IMR-90 (cell line): ENCODE measurements around the gene DENND6B. TPM values are rescaled to one million over a fixed set of nuclear protein-coding genes. Genes with fewer than 3 reads are reported as not detected.
A peak's percentile ranks its signal among the peaks of the same experiment; 100 is the strongest.

Source experiments
- ATAC-seq: fragments of 200-7000 bp; cut with Tn5 transposase; 2 replicates; pipeline ENCODE4 v1.9.1; 2020; ENCODE audit warnings: low read depth, mild to moderate bottlenecking, moderate library complexity
- BruUV-seq: library from RNA; stranded (reverse); fragments of 400-500 nt; replicated peaks from 2 replicates; lab custom pipeline; 2021; lab: Mats Ljungman, UMichigan
- CTCF ChIA-PET: fragments of 300-600 bp; formaldehyde crosslinking; extraction: SDS; loops from one replicate; lab custom pipeline; 2021; ENCODE audit warnings: antibody characterized with exemption; lab: Yijun Ruan, JAX
- POLR2A ChIA-PET: fragments of 300-600 bp; sonication (Branson Sonifier 250); formaldehyde crosslinking; loops from one replicate; lab custom pipeline; 2022; ENCODE audit warnings: antibody characterized with exemption; ENCODE audit not compliant: unreplicated experiment; lab: Charles Lee
- DNase-seq: peaks from one replicate; pipeline ENCODE4 v3.0.0; 2013
- H2AFZ ChIP-seq: replicated peaks from 2 replicates; pipeline ENCODE3; 2013; ENCODE audit warnings: low read length, mild to moderate bottlenecking; ENCODE audit not compliant: poor library complexity
- H2AK5ac ChIP-seq: 2 replicates; pipeline ENCODE4 v1.6.1; 2013; ENCODE audit warnings: low read depth, low read length, inconsistent platforms
- H2AK9ac ChIP-seq: replicated peaks from 2 replicates; pipeline ENCODE3; 2013; ENCODE audit warnings: mild to moderate bottlenecking, low read depth, low read length, moderate library complexity; ENCODE audit not compliant: poor library complexity
- H2BK120ac ChIP-seq: 2 replicates; pipeline ENCODE4 v1.6.1; 2013; ENCODE audit warnings: low read depth, low read length, inconsistent platforms
- H2BK15ac ChIP-seq: 3 replicates; pipeline ENCODE4 v1.6.1; 2013; ENCODE audit warnings: low read depth, low read length, inconsistent platforms
- H2BK20ac ChIP-seq: 2 replicates; pipeline ENCODE4 v1.6.1; 2013; ENCODE audit warnings: low read depth, mild to moderate bottlenecking, inconsistent platforms, low read length, moderate library complexity
- H2BK5ac ChIP-seq: 2 replicates; pipeline ENCODE4 v1.6.1; 2013; ENCODE audit warnings: mild to moderate bottlenecking, low read depth, low read length, inconsistent platforms; ENCODE audit not compliant: poor library complexity, severe bottlenecking
- H3K14ac ChIP-seq: replicated peaks from 2 replicates; pipeline ENCODE4 v1.6.1; 2013; ENCODE audit warnings: low read depth, low read length, inconsistent platforms
- H3K18ac ChIP-seq: 2 replicates; pipeline ENCODE4 v1.6.1; 2013; ENCODE audit warnings: low read depth, low read length, control low read depth
- H3K23ac ChIP-seq: 2 replicates; pipeline ENCODE4 v1.6.1; 2013; ENCODE audit warnings: low read depth, low read length, inconsistent platforms
- H3K27ac ChIP-seq: 2 replicates; pipeline ENCODE4 v1.5.1; 2013; ENCODE audit warnings: mild to moderate bottlenecking, control low read depth, low read length; ENCODE audit not compliant: insufficient read depth
- H3K27me3 ChIP-seq: 2 replicates; pipeline ENCODE4 v1.6.1; 2013; ENCODE audit warnings: low read length; ENCODE audit not compliant: control insufficient read depth, insufficient read depth
- H3K36me3 ChIP-seq: 2 replicates; pipeline ENCODE4 v1.6.1; 2013; ENCODE audit warnings: low read length, mixed read lengths; ENCODE audit not compliant: control insufficient read depth, insufficient read depth
- H3K4ac ChIP-seq: 2 replicates; pipeline ENCODE4 v1.6.1; 2013; ENCODE audit warnings: low read depth, low read length, inconsistent platforms
- H3K4me1 ChIP-seq: 2 replicates; pipeline ENCODE4 v1.6.1; 2013; ENCODE audit warnings: low read length, mixed read lengths; ENCODE audit not compliant: control insufficient read depth, insufficient read depth
- H3K4me2 ChIP-seq: 2 replicates; pipeline ENCODE4 v1.6.1; 2013; ENCODE audit warnings: low read depth, mild to moderate bottlenecking, control low read depth, low read length, moderate library complexity
- H3K4me3 ChIP-seq: 2 replicates; pipeline ENCODE4 v1.5.1; 2013; ENCODE audit warnings: low read depth, mild to moderate bottlenecking, control low read depth, low read length, moderate library complexity; ENCODE audit not compliant: insufficient read depth
- H3K56ac ChIP-seq: 2 replicates; pipeline ENCODE4 v1.6.1; 2013; ENCODE audit warnings: low read length, inconsistent platforms; ENCODE audit not compliant: insufficient read depth; ENCODE audit errors: extremely low read depth
- H3K79me1 ChIP-seq, 2 experiments: 2 replicates each; pipeline ENCODE4 v1.6.1; 2013; ENCODE audit warnings: low read length in 2 of 2, inconsistent platforms in 1 of 2, low read depth in 1 of 2
- H3K9ac ChIP-seq: 2 replicates; pipeline ENCODE4 v1.6.1; 2013; ENCODE audit warnings: low read depth, low read length, control low read depth
- H3K9me1 ChIP-seq: 2 replicates; pipeline ENCODE4 v1.6.1; 2013; ENCODE audit warnings: low read length, inconsistent platforms; ENCODE audit not compliant: insufficient read depth
- H3K9me3 ChIP-seq: 2 replicates; pipeline ENCODE4 v1.6.1; 2013; ENCODE audit warnings: low read length; ENCODE audit not compliant: control insufficient read depth, insufficient read depth
- H4K20me1 ChIP-seq: 2 replicates; pipeline ENCODE4 v1.6.1; 2013; ENCODE audit warnings: low read length, inconsistent platforms; ENCODE audit not compliant: insufficient read depth
- H4K5ac ChIP-seq: 2 replicates; pipeline ENCODE4 v1.6.1; 2013; ENCODE audit warnings: mild to moderate bottlenecking, low read depth, low read length, control low read depth
- H4K8ac ChIP-seq, 2 experiments: 2 replicates each; pipeline ENCODE4 v1.6.1; 2013; ENCODE audit warnings: low read depth in 2 of 2, low read length in 2 of 2, control low read depth in 1 of 2, inconsistent platforms in 1 of 2
- H4K91ac ChIP-seq: 2 replicates; pipeline ENCODE4 v1.6.1; 2013; ENCODE audit warnings: low read depth, low read length, inconsistent platforms; ENCODE audit not compliant: insufficient read depth
- BHLHE40 ChIP-seq: fragments of 150-350 bp; IDR thresholded peaks from 2 replicates; pipeline ENCODE4 v1.6.1; 2016; ENCODE audit warnings: mild to moderate bottlenecking, low read depth, low read length
- CEBPB ChIP-seq: IDR thresholded peaks from 2 replicates; pipeline ENCODE4 v1.6.1; 2012; ENCODE audit warnings: low read depth, low read length, improper control_type of control experiment
- CHD1 ChIP-seq: IDR thresholded peaks from 2 replicates; pipeline ENCODE4 v1.6.1; 2012; ENCODE audit warnings: low read depth, low read length, improper control_type of control experiment
- CTCF ChIP-seq: conservative IDR thresholded peaks from 2 replicates; pipeline ENCODE4 v1.5.1; 2012; ENCODE audit warnings: mild to moderate bottlenecking, low read depth, low read length, improper control_type of control experiment
- ELK1 ChIP-seq: fragments of 150-350 bp; IDR thresholded peaks from 2 replicates; pipeline ENCODE4 v1.6.1; 2016; ENCODE audit warnings: low read depth, mild to moderate bottlenecking, low read length, moderate library complexity, borderline replicate concordance
- FOS ChIP-seq: fragments of 150-350 bp; IDR thresholded peaks from 2 replicates; pipeline ENCODE4 v1.6.1; 2016; ENCODE audit warnings: low read depth, low read length
- MAFK ChIP-seq: IDR thresholded peaks from 2 replicates; pipeline ENCODE4 v1.6.1; 2012; ENCODE audit warnings: low read depth, low read length, improper control_type of control experiment
- MAZ ChIP-seq: IDR thresholded peaks from 2 replicates; pipeline ENCODE4 v1.6.1; 2012; ENCODE audit warnings: low read depth, mild to moderate bottlenecking, low read length, improper control_type of control experiment, moderate library complexity, borderline replicate concordance
- MXI1 ChIP-seq: IDR thresholded peaks from 2 replicates; pipeline ENCODE4 v1.6.1; 2012; ENCODE audit warnings: low read depth, mild to moderate bottlenecking, low read length, moderate library complexity, borderline replicate concordance
- NFE2L2 ChIP-seq: fragments of 150-350 bp; IDR thresholded peaks from 2 replicates; pipeline ENCODE4 v1.6.1; 2016; ENCODE audit warnings: low read depth, mild to moderate bottlenecking, low read length
- POLR2A ChIP-seq: IDR thresholded peaks from 2 replicates; pipeline ENCODE4 v1.6.1; 2012; ENCODE audit warnings: mild to moderate bottlenecking, low read depth, low read length
- RCOR1 ChIP-seq: IDR thresholded peaks from 2 replicates; pipeline ENCODE4 v1.6.1; 2012; ENCODE audit warnings: mild to moderate bottlenecking, low read length, improper control_type of control experiment; ENCODE audit not compliant: insufficient replicate concordance
- WGBS, 2 experiments: methylation state at CpG; one replicate each; pipeline versions ENCODE4 v1.1.5 to v1.1.7; 2013; ENCODE audit warnings: missing lambda C conversion rate in 2 of 2; ENCODE audit not compliant: insufficient read length in 1 of 2; ENCODE audit errors: extremely low coverage in 2 of 2; 5-methylcytosine and 5-hydroxymethylcytosine counted together
- dilution Hi-C: fragments of 300-500 bp; cut with HindIII; formaldehyde crosslinking; loops from one replicate; pipeline ENCODE4 v1.14.3; 2018; ENCODE audit warnings: low sequenced_read_pairs; ENCODE audit not compliant: unreplicated experiment
- in situ Hi-C: fragments of 300-500 bp; cut with MboI; formaldehyde crosslinking; loops from 3 replicates; pipeline ENCODE4 v1.14.3; 2019; ENCODE audit warnings: low sequenced_read_pairs, inconsistent platforms, mixed read lengths
- intact Hi-C: fragments of 100-400 bp; cut with micrococcal nuclease; formaldehyde crosslinking; loops from 2 replicates; pipeline ENCODE4 v1.10.0; 2022
- polyA plus RNA-seq, 3 experiments: library from polyadenylated mRNA; depleted of rRNA; stranded (reverse); fragments of >200 nt; gene quantifications; 2 replicates each; pipeline ENCODE4 v1.2.3, GENCODE V29; 2012; ENCODE audit warnings: low replicate concordance in 1 of 3
- total RNA-seq: library from RNA; depleted of rRNA; stranded (reverse); fragments of >200 nt; gene quantifications from 2 replicates; pipeline ENCODE4 v1.2.3, GENCODE V29; 2012

The DENND6B gene
- total and polyA plus RNA-seq, 2 of the 4 experiments (the other 2 are of a cell fraction), result 0.36 to 4.9 TPM

GRCh38 chr22:50348058-50348457 lies 21.2 kb upstream of the DENND6B start:
- Histone ChIP-seq H4K5ac (no peak overlapping the region), H2BK15ac (no peak overlapping the region), H3K36me3 (peaks cover 12% of the 10 kb centered on the region), H3K27ac (no peak overlapping the region), H3K9me1 (peaks cover 16% of the 10 kb centered on the region), H3K14ac (no peak overlapping the region), H3K9ac (no peak overlapping the region), H3K4me1 (peaks cover 3% of the 10 kb centered on the region; the same call in 1 of the 2 replicates), H2AFZ (no peak overlapping the region), H3K79me1 (peaks cover 12 to 43% of the 10 kb centered on the region in 2 experiments), H3K4me3 (no peak overlapping the region), H2AK9ac (peak overlapping the region; percentile 76), H3K23ac (0 out of 2 replicates have a peak overlapping the region, but pooled peaks have one; percentile 7), H2BK20ac (no peak overlapping the region), H4K20me1 (peaks cover 40% of the 10 kb centered on the region), H3K27me3 (no peaks in the 10 kb centered on the region), H4K8ac (no peak overlapping the region), H3K9me3 (no peaks in the 10 kb centered on the region), H2BK5ac (no peak overlapping the region), H3K4me2 (no peak overlapping the region), H3K18ac (no peak overlapping the region), H3K4ac (no peak overlapping the region), H2AK5ac (no peak overlapping the region), H2BK120ac (no peak overlapping the region), H4K91ac (no peak overlapping the region; the same call in 1 of the 2 replicates), H3K56ac (no peak overlapping the region)
- BruUV-seq, result no TSS peak
- ChIA-PET POLR2A (no interaction called here), CTCF (no interaction called here)
- WGBS, 2 experiments, result 83% methylated on average over 2 of the region's 2 CpGs; no CpG with 5 or more reads in 1 of the 2 experiments
- ATAC-seq, result no peak
- in situ Hi-C loops (no loop called here), intact Hi-C loops (no loop called here), dilution Hi-C loops (no loop called here)
- TF ChIP-seq FOS, result no peak
- TF ChIP-seq CEBPB, result no peak
- TF ChIP-seq MXI1, result no peak
- TF ChIP-seq CTCF, result no peak
- no peak for TF ChIP-seq MAZ
- no peak for TF ChIP-seq MAFK
- no peak for TF ChIP-seq CHD1
- TF ChIP-seq POLR2A, result no peak
- TF ChIP-seq ELK1, result no peak
- no peak for TF ChIP-seq RCOR1
- TF ChIP-seq BHLHE40, result no peak
- no peak for TF ChIP-seq NFE2L2
- no peak for DNase-seq
